NOMO-1 (cell line): Measurements from ENCODE around the gene RIPOR1.
A peak's percentile ranks its signal among the peaks of the same experiment; 100 is the strongest.
"Not testable (repeated sequence)": the region's sequence is repeated elsewhere in the genome, so short reads cannot be mapped to it uniquely, and the experiment has no call there.

Source experiments
- DNase-seq, 2 experiments: peaks; one replicate each; lab custom pipeline; 2025; ENCODE audit not compliant: unreplicated experiment in 2 of 2; lab: John Stamatoyannopoulos, UW

The RIPOR1 gene

DNA sequence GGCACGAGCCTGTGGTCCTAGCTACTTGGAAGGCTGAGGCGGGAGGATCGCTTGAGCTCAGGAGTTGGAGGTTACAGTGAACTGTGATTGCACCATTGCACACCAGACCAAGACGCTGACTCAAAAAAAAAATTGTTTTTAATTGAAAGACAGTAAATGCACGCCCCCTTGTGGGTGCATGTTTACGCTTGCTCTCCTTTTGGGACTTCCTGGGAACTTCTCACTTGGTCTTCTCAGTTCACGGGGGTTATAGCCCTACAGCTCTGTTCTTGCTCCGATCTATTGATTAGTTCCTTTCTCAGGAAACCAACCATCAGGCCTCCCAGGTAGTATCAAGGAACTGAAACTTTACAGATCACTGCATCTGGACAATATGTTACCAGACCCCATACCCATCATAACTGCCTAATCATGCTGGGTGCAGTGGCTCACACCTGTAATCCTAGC is 14.2 kb upstream of the RIPOR1 start:
- peak; percentile 67 to 92 for DNase-seq

DNA sequence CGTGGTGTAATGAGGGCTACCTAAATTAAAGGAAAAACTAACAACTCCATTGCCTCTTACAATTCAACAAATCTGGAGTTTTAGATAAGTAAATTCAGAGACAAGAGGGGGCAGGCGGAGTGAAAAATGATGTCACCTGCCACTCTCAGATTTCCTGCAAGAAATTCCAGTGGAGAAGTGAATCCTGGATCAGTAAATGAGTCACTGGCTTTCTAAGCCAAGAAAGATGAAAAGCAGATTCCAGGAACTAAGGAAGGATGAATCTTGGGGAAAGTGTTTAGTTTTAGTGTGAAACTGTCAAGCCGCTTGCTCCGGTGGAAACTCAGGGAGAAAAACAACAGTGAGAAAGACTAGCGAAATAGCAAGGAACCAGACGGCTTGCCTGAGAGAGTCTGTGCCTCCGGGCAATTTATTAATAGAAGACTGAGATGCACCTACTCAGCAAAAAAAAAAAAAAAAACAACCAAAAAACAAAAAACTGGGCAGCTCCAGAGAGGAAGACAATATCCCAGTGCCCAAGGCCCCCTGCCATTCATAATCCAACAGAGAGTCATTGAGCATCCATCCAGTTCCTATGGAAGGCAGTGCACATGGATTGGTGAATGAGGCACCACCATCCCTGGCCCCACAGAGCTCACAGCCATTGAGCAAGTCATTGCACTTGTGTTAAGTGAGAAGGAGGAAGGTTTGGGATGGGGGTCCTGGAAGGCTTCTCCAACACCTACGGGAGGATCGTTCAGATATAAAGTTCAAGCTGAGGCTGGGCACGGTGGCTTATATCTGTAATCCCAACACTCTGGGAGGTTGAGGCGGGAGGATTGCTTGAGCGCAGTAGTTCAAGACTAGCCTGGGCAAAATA is 12.1 kb upstream of the RIPOR1 start:
- DNase-seq = no peak

DNA sequence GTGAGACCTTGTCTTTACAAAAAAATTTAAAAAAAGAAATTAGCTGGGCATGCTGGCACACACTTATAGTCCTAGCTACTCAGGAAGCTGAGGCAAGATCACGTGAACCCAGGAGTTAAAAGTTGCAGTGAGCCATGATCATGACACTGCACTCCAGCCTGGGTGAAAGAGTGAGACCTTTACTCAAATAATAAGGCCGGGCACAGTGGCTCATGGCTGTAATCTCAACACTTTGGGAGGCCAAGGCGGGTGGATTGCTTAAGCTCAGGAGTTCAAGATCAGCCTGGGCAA is 11.5 kb upstream of the RIPOR1 start:
- no peak for DNase-seq

DNA sequence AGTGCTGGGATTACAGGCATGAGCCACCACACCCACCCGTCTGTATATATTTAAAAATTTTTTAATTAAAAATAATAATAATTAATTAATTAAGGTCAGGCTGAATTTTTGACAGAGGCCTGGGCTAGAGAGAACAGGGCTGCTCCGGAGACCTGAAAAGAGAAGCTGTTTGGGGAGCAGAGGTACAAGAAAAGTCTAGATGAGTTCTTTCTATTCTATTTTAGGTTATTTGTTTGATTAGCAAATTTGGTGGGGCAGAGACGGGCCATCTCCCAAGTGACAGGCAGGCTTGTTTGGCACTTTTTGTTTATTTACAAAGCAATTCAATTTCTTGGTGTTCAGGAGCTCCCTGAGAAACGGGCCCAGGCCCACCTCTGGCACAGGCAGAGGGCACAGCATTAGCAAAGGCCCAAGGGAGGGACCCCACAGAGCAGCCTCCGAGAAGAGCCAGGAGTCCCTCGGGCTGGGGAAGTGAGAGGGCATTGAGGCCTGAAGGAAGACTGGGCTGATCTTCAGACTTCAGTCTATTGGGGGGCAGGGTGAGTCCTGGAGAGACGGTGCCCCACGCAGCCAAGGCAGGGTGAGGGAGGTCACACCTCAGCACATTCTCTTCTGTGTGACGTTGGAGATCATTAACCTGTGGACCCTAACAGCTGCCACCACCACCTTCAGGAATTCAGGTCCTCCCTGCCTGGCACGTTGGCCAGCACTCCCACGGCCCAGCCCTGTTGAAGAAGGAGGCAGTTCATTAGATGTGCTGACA is 10.8 kb upstream of the RIPOR1 start:
- no peak for DNase-seq

DNA sequence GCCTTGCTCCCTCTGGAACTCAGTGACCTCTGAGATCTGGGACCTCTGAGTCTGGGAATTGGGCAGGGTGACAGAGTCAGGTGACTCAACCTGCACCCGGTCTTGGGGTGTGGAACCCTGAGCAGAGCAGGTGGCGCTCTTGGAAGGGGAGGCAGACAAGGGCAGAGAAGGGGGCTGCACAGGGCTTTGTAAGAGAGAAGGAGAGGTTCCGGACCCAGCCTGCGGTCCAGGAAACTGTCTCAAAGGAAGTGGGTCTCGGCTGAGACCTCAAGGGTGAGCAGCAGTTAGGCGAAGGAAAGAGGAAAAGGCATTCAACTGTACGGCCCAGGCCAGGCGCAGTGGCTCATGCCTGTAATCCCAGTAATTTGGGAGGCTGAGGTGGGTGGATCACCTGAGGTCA is 10.0 kb upstream of the RIPOR1 start:
- no peak for DNase-seq

DNA sequence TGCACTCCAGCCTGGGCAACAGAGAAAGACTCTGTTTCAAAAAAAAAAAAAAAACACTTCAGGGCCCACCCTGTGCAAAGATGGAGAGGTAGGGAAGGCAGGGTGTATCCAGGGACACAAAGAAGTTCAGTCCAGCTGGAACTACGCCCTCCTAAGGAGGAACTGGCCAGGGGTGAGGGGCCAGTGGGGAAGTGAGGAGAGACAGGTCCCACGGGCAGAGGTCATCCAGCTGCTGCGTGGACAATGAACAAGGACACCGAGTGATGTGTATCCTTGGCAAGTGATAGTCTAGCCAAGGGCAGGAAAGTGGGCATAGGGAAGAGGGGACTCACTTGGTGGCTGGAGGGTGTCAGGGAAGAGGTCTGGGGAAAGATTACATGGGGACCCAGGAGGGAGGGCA is 9.4 kb upstream of the RIPOR1 start:
- no peak for DNase-seq

DNA sequence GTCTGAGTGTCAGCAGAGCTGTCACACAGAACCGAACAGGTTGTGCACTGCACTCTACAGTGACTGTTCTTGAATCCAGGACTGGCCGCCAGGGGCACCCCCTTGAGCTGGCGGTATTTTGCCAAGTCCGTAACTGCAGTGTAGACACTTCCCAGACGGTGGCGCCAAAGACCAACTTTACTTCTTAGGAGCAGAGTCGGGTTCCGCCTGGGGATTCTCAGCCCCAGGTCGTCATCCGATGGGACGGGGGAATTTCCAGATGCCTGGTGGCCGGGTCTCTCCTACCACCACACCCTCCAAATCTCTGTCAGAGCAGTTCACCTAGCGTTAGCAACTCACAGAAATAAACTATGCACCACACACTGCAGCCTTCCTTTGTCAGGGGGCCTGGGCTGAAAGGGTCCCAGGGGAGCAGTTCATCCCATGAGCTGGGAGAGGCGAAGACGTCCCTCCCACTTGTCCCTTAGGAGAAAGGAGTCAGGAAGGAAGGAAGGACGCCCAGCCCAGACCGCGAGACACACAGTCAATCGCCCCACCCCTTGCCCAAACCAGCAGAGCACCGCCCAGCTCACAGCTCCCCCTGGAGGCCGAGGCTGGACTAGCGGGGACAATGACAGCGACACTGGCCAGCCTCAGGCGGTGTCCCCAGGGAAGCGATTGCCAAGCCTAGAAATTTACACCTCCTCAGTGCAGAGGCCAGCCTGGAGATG is 7.4 kb upstream of the RIPOR1 start:
- peak; percentile 90 to 92 for DNase-seq

DNA sequence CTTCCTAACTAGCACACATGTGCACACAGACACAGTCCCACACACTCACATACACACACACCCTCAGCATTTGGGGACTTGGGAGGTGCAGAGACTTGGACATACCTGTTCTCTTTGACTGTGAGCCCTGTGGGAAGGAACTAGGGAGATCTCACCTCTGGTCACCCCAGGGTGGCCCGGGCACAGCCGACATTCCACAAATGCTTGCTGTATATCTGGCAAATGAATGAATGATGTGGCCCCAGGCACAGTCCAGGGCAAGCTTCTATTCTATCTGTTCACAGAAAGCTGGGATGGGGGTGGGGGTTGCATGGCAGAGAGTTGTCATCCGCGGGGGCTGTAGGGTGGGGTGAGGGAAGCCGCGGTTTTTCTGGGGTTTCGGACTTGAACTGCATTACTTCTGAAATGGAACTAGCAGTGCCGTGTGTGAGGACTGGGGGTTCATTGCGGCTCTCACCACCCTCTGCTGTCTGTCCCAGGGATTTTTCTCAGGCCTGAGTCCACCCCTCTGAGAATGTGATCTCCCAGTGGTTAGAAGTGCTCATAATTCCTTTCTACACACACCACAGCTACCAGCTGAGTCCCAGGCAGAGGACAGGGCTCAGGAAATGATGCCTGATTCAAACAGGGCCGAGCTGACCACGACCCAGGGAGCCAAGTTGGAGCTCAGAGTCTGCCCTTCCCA is 3.3 kb upstream of the RIPOR1 start:
- DNase-seq = no peak

DNA sequence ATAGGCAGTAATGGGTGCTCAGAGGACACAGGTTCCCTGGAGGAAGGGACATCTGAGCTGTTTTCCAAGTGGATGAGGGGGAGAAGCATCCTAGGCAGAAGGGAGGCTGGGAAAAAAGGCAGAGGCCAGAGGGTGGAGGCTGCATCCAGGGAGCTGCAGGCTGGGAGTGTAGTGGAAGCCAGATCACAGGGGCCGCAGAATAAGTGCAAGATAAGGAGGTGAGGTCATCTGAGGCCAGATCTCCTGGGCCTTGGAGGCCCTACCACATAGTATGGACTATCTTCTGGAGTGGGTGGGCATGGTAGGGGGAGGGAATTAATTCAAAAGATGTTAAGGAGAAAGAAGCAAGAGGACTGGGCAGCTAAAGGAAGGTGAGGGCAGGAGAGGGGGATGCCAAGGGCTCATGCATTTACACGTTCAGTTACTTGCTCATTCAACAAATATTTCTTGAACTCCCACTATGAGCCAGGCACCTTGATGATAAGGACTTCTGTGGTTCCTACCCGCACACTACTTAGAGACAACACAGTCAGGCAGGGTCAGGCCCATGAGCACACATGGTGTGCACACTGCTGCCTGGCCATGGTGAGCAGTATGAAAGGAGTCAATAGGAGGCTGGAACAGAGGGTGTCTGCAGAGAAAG is 2.4 kb upstream of the RIPOR1 start:
- no peak for DNase-seq

DNA sequence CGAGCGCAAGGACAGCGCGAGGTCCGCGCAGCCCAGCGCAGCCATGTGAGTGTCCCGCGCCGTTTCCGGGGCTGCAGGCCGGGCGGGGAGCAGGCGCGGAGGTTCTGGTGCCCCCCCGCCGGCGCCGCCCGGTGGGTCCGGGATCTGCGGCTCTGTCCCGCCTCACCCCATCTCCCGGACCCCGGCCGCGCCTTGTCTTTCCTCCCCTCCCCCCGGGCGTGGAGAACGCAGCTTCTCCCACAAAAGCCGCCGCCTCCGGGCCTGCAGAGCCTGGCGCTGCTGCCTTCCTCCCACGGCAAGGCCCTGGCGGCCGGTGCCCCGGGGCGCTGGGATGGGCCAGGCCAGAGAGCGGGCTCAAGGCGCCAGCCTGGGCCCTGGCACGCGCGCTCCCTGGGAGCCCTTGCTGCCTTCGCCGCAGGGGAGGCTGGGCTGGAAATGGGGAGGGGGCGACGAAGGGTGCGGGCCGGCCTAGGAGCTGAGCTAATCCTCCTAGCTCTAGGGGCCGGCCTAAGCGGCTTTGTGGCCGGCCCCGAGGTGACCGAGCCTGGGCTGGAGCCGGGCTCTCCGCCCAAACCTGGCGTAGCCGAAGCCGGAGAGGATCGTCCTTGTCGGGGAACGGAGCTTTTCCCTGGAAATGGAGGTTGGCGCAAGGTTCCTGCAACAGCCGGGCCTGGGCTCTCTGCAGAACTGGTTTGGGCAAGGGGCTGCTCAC is 397 bp downstream of the RIPOR1 start:
- no peak for DNase-seq

DNA sequence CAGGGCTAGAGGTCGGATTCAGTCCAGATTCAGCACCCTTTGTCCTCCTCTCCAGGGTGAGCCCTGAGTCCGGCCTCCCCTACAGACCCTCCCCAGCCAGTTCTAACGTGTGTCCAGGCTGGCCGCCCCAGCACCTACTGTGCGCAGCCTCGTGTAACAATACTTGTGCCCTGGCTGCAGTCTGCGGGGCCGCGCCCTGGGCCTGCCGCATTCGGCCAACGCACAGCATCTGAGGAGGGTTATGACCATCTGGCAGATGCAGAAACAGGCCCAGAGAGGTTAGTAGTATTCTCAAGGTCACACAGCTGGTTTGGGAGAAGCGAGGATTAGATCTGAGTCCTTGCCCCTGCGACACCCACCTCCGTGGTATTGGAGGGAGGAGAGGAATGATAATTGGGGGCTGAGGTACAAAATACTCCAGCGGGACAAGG is 968 bp downstream of the RIPOR1 start:
- DNase-seq = no peak

DNA sequence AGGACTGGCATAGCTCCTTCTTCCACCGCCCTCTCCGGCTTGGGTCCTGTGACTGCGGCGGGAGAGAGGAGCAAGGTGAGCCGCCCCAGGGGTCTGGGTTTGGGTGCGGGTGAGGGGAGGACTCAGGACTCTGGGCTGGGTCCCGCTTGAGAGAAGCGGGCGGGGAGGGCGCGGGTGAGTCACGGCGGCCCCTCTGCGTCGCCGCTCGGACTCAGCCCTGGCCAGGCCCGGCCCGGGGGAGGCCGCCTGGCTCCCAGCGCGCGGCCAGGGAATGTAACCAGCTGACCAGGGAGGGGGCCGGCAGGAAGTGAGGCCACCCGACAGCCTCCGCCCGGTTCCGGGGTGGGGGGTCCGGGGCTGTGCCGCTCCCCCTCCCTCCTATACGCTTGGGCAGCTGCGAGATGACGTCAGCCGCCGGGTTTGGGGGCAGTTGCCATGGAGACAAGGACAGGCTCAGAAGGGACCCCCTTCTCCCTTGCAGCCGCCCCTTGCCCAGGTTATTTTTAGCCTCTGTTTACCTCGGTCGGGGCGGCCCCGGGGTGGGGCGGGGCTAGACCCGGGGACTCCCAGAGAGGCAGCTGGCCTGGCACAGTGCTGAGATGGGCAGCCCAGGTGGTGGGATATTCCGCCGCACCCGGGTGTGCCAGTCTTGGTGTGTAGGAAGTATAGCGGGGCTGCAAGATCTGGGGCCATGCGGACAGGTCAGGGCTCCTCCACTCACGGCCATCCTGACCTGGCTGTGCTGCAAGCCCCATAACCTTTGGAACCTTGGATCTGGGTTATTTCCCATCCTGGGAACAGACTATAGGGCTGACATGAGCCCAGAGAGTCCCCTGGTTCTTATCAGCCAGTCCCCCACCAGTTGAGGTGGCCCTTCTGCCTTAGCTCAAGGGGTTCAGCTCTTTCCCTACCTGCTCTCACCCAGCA is 1.6 kb downstream of the RIPOR1 start:
- no peak for DNase-seq

DNA sequence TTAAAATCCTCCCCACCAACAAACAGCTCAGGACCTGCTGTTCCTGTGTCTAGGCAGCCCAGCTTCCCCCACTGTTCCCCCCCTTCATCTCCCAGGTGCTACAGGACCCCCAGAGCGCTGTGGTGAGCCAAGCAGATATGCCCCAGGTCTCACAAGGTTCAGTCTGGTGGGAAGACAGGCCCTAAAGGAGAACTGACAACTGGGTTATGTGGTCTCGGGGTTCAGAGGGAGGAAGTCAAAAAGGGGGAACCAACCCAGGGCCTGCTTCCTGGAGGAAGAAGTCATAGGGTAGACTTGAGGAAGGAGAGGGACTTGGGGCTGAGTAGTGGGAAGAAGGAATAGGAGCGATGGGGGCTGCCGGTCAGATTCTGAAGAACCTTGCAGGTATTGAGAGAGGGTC is 2.6 kb downstream of the RIPOR1 start:
- DNase-seq = peak; percentile 63 to 78

DNA sequence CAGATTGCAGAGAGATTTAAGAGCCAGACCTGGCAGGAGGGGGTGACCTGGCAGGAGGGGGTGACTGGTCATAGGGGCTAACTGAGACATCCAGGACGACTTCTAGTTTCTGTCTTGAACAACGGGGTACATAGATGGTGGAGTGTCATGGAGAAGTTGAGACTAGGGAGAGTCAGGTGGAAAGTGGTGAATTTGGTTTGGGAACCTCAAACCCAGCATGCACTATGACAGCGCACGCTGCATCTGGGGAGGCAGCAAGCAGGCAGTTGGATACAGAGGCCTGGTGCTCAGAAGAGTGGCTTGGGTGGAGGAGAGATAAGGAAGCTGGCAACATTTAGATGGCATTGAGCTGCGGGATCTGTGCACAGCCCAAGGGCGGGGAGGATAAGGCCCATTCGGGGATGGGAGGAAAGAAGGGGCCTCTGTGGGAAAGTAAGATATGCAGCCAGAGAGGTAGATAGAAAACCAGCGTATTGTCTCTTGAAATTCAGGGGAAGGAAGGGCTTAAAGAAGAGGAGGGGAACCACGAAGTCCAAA is 4.5 kb downstream of the RIPOR1 start:
- no peak for DNase-seq

DNA sequence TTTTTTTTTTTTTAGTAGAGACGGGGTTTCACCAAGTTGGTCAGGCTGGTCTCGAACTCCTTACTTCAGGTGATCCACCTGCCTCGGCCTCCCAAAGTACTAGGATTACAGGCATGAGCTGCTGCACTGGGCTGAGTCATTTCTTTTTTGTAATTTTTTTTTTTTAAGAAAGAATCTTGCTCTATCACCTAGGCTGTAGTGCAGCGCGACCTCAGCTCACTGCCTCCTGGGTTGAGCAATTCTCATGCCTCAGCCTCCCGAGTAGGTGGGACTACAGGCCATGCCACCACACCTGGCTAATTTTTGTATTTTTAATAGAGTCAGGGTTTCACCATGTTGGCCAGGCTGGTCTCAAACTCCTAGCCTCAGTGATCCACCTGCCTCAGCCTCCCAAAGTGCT is 5.4 kb downstream of the RIPOR1 start:
- DNase-seq = not testable (repeated sequence)

DNA sequence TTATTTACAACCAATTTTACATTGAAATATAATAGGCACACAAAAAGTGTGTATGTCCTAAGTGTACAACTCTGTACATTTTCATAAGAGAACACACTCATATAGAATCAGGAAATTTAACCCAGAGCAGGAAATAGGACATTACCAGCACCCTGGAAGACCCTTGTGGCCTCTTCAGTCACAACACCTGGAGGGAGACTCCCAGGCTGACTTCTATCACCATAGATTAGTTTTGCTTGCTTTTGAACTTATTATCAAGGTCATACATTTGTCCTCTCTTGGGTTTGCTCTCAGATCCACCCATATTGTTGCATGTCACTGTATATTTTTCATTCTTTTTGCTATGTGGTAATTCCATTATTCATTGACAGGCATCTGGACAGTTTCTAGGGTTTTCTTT is 5.8 kb downstream of the RIPOR1 start:
- no peak for DNase-seq

DNA sequence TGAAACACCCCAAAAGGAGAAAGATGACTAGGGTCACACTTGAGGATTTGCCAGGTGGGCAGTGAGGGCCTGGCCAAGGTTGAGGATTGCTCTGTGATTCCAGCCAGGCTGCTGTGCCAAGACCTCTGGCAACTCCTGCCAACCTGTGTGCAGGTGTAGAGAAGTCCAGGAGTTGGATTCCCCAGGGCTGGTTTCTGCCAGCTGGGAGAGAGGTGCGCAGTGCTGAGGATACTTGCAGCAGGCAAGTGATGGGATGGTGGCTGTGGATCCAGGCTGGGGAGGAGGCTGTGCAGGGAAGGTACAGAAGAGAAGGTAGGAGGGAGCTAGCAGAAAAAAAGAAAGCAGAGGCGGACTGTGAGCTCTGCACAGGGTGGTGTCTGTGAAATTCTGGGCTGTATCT is 6.6 kb downstream of the RIPOR1 start:
- no peak for DNase-seq

DNA sequence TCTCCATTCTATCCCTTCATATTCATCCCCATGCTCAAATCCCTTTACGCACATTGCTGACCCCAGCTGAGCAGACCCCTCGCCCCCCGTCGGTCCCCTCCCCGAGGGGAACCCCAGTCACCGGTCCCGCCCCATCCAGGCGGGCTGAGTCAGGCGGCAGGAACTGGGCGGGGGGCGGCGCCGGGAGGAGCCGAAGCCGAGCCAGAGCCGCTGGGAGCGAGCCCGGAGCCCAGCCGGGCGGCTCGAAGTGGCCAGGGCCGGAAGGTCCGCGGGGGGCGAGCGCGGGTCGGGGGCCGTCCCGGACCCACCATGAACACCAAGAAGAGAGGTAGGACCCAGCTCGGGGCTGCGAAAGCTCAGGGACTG is 8.6 kb downstream of the RIPOR1 start:
- DNase-seq = no peak
